Upper lobe of right lung (tissue), 1 donor: ENCODE results near the gene AIFM2. TPM values are rescaled to one million over a fixed set of nuclear protein-coding genes. Genes with fewer than 3 reads are reported as not detected.

Experiments
- ATAC-seq: fragments of 200-7000 bp; cut with Tn5 transposase; one replicate; pipeline ENCODE4 v1.9.1; 2020; ENCODE audit warnings: mild to moderate bottlenecking, moderate library complexity
- DNase-seq: peaks from one replicate; pipeline ENCODE4 v3.0.0-alpha.2; 2020
- H3K27ac ChIP-seq: fragments of 200-600 bp; one replicate; pipeline ENCODE4 v1.8.0; 2022
- H3K27me3 ChIP-seq: fragments of 200-600 bp; one replicate; pipeline ENCODE4 v1.8.0; 2022; ENCODE audit warnings: mild to moderate bottlenecking
- H3K36me3 ChIP-seq: fragments of 200-600 bp; one replicate; pipeline ENCODE4 v1.8.0; 2022
- H3K4me1 ChIP-seq: fragments of 200-600 bp; one replicate; pipeline ENCODE4 v1.8.0; 2022
- H3K4me3 ChIP-seq: fragments of 200-600 bp; one replicate; pipeline ENCODE4 v1.8.0; 2022; ENCODE audit warnings: mild to moderate bottlenecking
- H3K9me3 ChIP-seq: fragments of 200-600 bp; one replicate; pipeline ENCODE4 v1.8.0; 2022
- CTCF ChIP-seq: fragments of 200-600 bp; IDR thresholded peaks from one replicate; pipeline ENCODE4 v1.8.0; 2022; ENCODE audit warnings: antibody characterized with exemption
- intact Hi-C: fragments of 100-400 bp; cut with DNase I; formaldehyde crosslinking; loops from one replicate; pipeline ENCODE4 v1.11.0; 2022
- total RNA-seq: library from RNA; stranded (reverse); fragmentation: NEBNext Ultra II Directional; extraction: Animal tissue kit (Norgen Biotek cat#: 25700); gene quantifications from one replicate; pipeline ENCODE4 v1.2.1, GENCODE V29; 2021
- donor health status: DM: no; HTN: yes; CAD: no; lungs with severe emphysema.

Gene AIFM2
- total RNA-seq, 1 donor from 2014 or later: 15.4 TPM

GRCh38 chr10:70120417-70120816 lies 12.2 kb downstream of the AIFM2 start:
- Histone ChIP-seq H3K27ac (no peak overlapping the region), H3K27me3 (no peaks in the 10 kb centered on the region), H3K4me3 (no peak overlapping the region), H3K9me3 (no peaks in the 10 kb centered on the region), H3K4me1 (no peaks in the 10 kb centered on the region), H3K36me3 (peaks cover 18% of the 10 kb centered on the region)
- ATAC-seq (no peak), DNase-seq (no peak)
- intact Hi-C loops: no loop called here
- no peak for TF ChIP-seq CTCF

GRCh38 chr10:70119623-70120022 lies 13.0 kb downstream of the AIFM2 start:
- Histone ChIP-seq H3K27ac (no peak overlapping the region), H3K4me3 (no peak overlapping the region), H3K36me3 (peaks cover 26% of the 10 kb centered on the region), H3K9me3 (no peaks in the 10 kb centered on the region), H3K27me3 (no peaks in the 10 kb centered on the region), H3K4me1 (no peaks in the 10 kb centered on the region)
- TF ChIP-seq CTCF: no peak
- no peak for ATAC-seq
- intact Hi-C loops: no loop called here
- no peak for DNase-seq

GRCh38 chr10:70119197-70119596 lies 13.4 kb downstream of the AIFM2 start:
- intact Hi-C loops: no loop called here
- no peaks in the 10 kb centered on the region for H3K9me3 ChIP-seq
- DNase-seq (no peak), ATAC-seq (no peak)
- no peak overlapping the region for H3K27ac ChIP-seq
- H3K4me3 ChIP-seq: no peak overlapping the region
- no peaks in the 10 kb centered on the region for H3K4me1 ChIP-seq
- H3K36me3 ChIP-seq: peaks cover 28% of the 10 kb centered on the region
- TF ChIP-seq CTCF: no peak
- H3K27me3 ChIP-seq: no peaks in the 10 kb centered on the region

- Histone ChIP-seq H3K4me3 (no peak overlapping the region), H3K4me1 (no peaks in the 10 kb centered on the region), H3K27ac (no peak overlapping the region), H3K27me3 (no peaks in the 10 kb centered on the region), H3K9me3 (no peaks in the 10 kb centered on the region), H3K36me3 (peaks cover 38% of the 10 kb centered on the region)
- no peak for TF ChIP-seq CTCF
- DNase-seq: no peak
- no peak for ATAC-seq
- intact Hi-C loops: no loop called here
These were observed 14.4 kb downstream of the AIFM2 start for GRCh38 chr10:70118196-70118595.

GRCh38 chr10:70117646-70118045 lies 15.0 kb downstream of the AIFM2 start:
- no peak for TF ChIP-seq CTCF
- Histone ChIP-seq H3K27ac (no peak overlapping the region), H3K4me3 (no peak overlapping the region), H3K9me3 (no peaks in the 10 kb centered on the region), H3K27me3 (no peaks in the 10 kb centered on the region), H3K4me1 (no peaks in the 10 kb centered on the region), H3K36me3 (peaks cover 43% of the 10 kb centered on the region)
- no peak for ATAC-seq
- no peak for DNase-seq
- intact Hi-C loops: no loop called here
